GM12872 (cell line): ENCODE data around the gene BGN.

Experiments
- CTCF ChIP-seq: IDR thresholded peaks from 3 replicates; pipeline ENCODE4 v1.5.1; 2011; ENCODE audit warnings: low read depth, mild to moderate bottlenecking, low read length, moderate library complexity; ENCODE audit not compliant: insufficient read depth

The BGN gene

GRCh38 chrX:153463031-153463430 lies 31.7 kb upstream of the BGN start:
- TF ChIP-seq CTCF = no peak

- TF ChIP-seq CTCF = no peak
Observed at GRCh38 chrX:153463556-153463955, 31.2 kb upstream of the BGN start.

- no peak for TF ChIP-seq CTCF
Observed at GRCh38 chrX:153464116-153464515, 30.7 kb upstream of the BGN start.

- TF ChIP-seq CTCF = no peak
Observed at GRCh38 chrX:153465691-153466380, 28.9 kb upstream of the BGN start.

GRCh38 chrX:153468008-153468580 lies 26.7 kb upstream of the BGN start:
- TF ChIP-seq CTCF = no peak

GRCh38 chrX:153469811-153470410 lies 24.9 kb upstream of the BGN start:
- TF ChIP-seq CTCF = no peak; the same call in 2 of the 3 replicates

GRCh38 chrX:153470411-153471363 lies 24.1 kb upstream of the BGN start, which contains the start of gene HAUS7:
Gene HAUS7 (minus strand): TSS chrX:153470576. CDS start chrX:153470557, 19 bp downstream.
- TF ChIP-seq CTCF = peak; percentile 69
